Trophoblast cell (in vitro differentiated cells and primary cell): ENCODE results near the gene WNT3.

ENCODE experiments used
- DNase-seq, 2 donors: peaks; one replicate each; pipeline ENCODE4 v3.0.0-alpha.2; 2016
- H2AFZ ChIP-seq: 2 replicates; pipeline ENCODE4 v1.6.1; 2013; ENCODE audit warnings: low read length, moderate library complexity, mild to moderate bottlenecking; ENCODE audit not compliant: insufficient read depth, poor library complexity
- H2AK5ac ChIP-seq: 2 replicates; pipeline ENCODE4 v1.6.1; 2013; ENCODE audit warnings: mild to moderate bottlenecking, low read length
- H2BK120ac ChIP-seq: 2 replicates; pipeline ENCODE4 v1.6.1; 2013; ENCODE audit warnings: low read length, mild to moderate bottlenecking, moderate library complexity; ENCODE audit not compliant: insufficient read depth, poor library complexity
- H2BK12ac ChIP-seq: 2 replicates; pipeline ENCODE4 v1.6.1; 2013; ENCODE audit warnings: mild to moderate bottlenecking, low read length, moderate library complexity
- H2BK5ac ChIP-seq: 2 replicates; pipeline ENCODE4 v1.6.1; 2013; ENCODE audit warnings: low read length, low read depth, moderate library complexity, mild to moderate bottlenecking; ENCODE audit not compliant: poor library complexity
- H3K14ac ChIP-seq: 2 replicates; pipeline ENCODE4 v1.6.1; 2013; ENCODE audit warnings: mild to moderate bottlenecking, low read length
- H3K18ac ChIP-seq: 2 replicates; pipeline ENCODE4 v1.6.1; 2013; ENCODE audit warnings: mild to moderate bottlenecking, low read length
- H3K23ac ChIP-seq: 2 replicates; pipeline ENCODE4 v1.6.1; 2013; ENCODE audit warnings: low read length
- H3K27ac ChIP-seq: 2 replicates; pipeline ENCODE4 v1.5.1; 2013; ENCODE audit warnings: low read depth, mild to moderate bottlenecking, inconsistent platforms, low read length, moderate library complexity
- H3K27me3 ChIP-seq: 2 replicates; pipeline ENCODE4 v1.6.1; 2013; ENCODE audit warnings: inconsistent platforms, mild to moderate bottlenecking, low read length, moderate library complexity; ENCODE audit not compliant: insufficient read depth
- H3K36me3 ChIP-seq, 2 experiments: 1 replicate in 1 of 2; 2 replicates in 1 of 2; pipeline ENCODE4 v1.6.1; 2013; ENCODE audit warnings: low read length in 2 of 2, mild to moderate bottlenecking in 2 of 2, moderate library complexity in 1 of 2; ENCODE audit not compliant: insufficient read depth in 2 of 2, control insufficient read depth in 1 of 2
- H3K4ac ChIP-seq: 2 replicates; pipeline ENCODE4 v1.6.1; 2013; ENCODE audit warnings: low read depth, mild to moderate bottlenecking, low read length, moderate library complexity
- H3K4me1 ChIP-seq, 2 experiments: 1 replicate in 1 of 2; 2 replicates in 1 of 2; pipeline ENCODE4 v1.6.1; 2013; ENCODE audit warnings: low read length in 2 of 2, mild to moderate bottlenecking in 2 of 2, moderate library complexity in 1 of 2; ENCODE audit not compliant: insufficient read depth in 2 of 2, control insufficient read depth in 1 of 2
- H3K4me2 ChIP-seq: 2 replicates; pipeline ENCODE4 v1.6.1; 2013; ENCODE audit warnings: inconsistent platforms, mild to moderate bottlenecking, low read length, moderate library complexity
- H3K4me3 ChIP-seq: 2 replicates; pipeline ENCODE4 v1.5.1; 2013; ENCODE audit warnings: mild to moderate bottlenecking, low read depth, low read length, inconsistent platforms
- H3K79me1 ChIP-seq: one replicate; pipeline ENCODE4 v1.6.1; 2013; ENCODE audit warnings: low read length
- H3K79me2 ChIP-seq: 2 replicates; pipeline ENCODE4 v1.6.1; 2013; ENCODE audit warnings: low read length, mild to moderate bottlenecking; ENCODE audit not compliant: control insufficient read depth, insufficient read depth, poor library complexity
- H3K9ac ChIP-seq: 2 replicates; pipeline ENCODE4 v1.6.1; 2013; ENCODE audit warnings: mild to moderate bottlenecking, low read length
- H3K9me3 ChIP-seq: 2 replicates; pipeline ENCODE4 v1.6.1; 2013; ENCODE audit warnings: low read depth, mild to moderate bottlenecking, control low read depth, inconsistent platforms, low read length; ENCODE audit not compliant: insufficient read depth
- H4K12ac ChIP-seq: 2 replicates; pipeline ENCODE4 v1.6.1; 2013; ENCODE audit warnings: low read depth, mild to moderate bottlenecking, low read length, moderate library complexity
- H4K8ac ChIP-seq: 2 replicates; pipeline ENCODE4 v1.6.1; 2013; ENCODE audit warnings: low read depth, mild to moderate bottlenecking, low read length, moderate library complexity
- H4K91ac ChIP-seq: one replicate; pipeline ENCODE4 v1.6.1; 2013; ENCODE audit warnings: low read depth, mild to moderate bottlenecking, low read length, moderate library complexity
- WGBS: extraction: QIAGEN DNeasy Blood & Tissue Kit; methylation state at CpG from one replicate; pipeline ENCODE4 v1.1.7; 2013; ENCODE audit warnings: missing lambda C conversion rate; ENCODE audit not compliant: insufficient read length, insufficient coverage; ENCODE audit errors: extremely low coverage; 5-methylcytosine and 5-hydroxymethylcytosine counted together

The WNT3 gene

DNA sequence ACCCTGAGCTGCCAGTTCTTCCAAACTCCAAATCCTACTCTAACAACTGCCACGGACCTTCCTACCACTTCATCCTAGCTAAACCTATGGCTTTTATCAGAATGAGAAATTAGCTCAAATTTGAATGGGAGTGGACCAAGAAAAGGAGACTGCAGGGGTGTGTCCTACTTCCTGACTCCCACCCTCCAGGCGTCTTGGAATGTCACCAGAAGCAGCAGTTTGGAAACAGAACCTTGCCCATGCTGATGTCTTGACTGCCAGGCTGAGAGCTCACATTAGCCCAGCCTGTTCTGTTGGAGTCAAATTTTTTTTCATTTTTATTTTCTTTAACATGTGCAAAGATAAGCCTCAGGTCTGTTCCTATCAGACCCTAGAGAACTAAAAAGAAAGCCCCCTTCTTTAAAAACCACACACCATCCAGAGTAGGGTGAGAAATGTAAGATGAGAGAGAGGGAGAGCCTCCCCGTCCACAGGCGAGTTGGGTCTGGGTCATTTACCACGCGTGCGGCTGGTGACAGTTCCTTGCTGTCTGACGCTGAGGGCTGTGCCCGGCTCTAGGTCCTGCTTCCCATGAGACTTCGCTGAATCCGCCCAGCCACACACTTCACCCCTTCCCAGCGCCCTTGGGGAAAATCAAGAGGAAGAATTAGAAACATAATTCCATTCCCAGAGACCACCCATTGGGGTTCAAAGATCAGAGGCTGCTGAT, 54.3 kb downstream of the WNT3 start:
- H4K12ac ChIP-seq, result no peak overlapping the region
- H3K4me2 ChIP-seq, result no peak overlapping the region
- H2AK5ac ChIP-seq, result no peak overlapping the region
- H3K4me1 ChIP-seq, result peaks cover 0 to 8% of the 10 kb centered on the region in 2 experiments
- no peak overlapping the region for H3K4me3 ChIP-seq
- H3K23ac ChIP-seq, result no peak overlapping the region
- H3K27me3 ChIP-seq, result no peaks in the 10 kb centered on the region
- no peak overlapping the region for H2AFZ ChIP-seq
- H2BK12ac ChIP-seq, result no peak overlapping the region
- no peak for DNase-seq
- H4K8ac ChIP-seq, result no peak overlapping the region
- no peak overlapping the region for H2BK5ac ChIP-seq
- peaks cover 2% of the 10 kb centered on the region for H3K9me3 ChIP-seq
- H3K36me3 ChIP-seq, result peaks cover 4 to 5% of the 10 kb centered on the region in 2 experiments
- H3K14ac ChIP-seq, result no peak overlapping the region
- H3K79me1 ChIP-seq, result no peaks in the 10 kb centered on the region
- H3K27ac ChIP-seq, result no peak overlapping the region
- H4K91ac ChIP-seq, result no peak overlapping the region
- WGBS, result no CpG with 5 or more reads among the region's 12 CpGs
- no peak overlapping the region for H3K9ac ChIP-seq
- no peak overlapping the region for H3K4ac ChIP-seq
- no peak overlapping the region for H2BK120ac ChIP-seq
- no peaks in the 10 kb centered on the region for H3K79me2 ChIP-seq
- no peak overlapping the region for H3K18ac ChIP-seq

DNA sequence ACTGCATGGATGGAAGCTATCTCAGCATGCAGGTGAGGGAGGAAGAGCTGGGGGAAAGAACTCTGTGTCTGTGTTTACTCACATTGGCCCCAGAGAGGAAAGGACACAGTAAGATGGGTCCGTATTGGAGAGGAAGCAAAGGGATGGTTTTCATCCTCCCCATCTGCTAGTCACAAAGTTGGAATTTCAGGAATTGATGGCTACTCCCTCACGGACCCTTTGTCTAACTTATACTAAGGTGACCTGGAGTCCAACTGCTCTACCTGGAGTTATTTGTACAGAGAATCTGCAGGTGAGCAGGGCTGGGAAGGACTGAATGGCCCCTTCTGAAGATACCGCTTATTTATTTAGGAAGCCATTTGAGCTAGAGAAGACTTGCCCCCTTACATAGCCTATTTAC, 55.1 kb downstream of the WNT3 start:
- no peak overlapping the region for H4K12ac ChIP-seq
- no peak overlapping the region for H3K4me3 ChIP-seq
- no peak overlapping the region for H2BK5ac ChIP-seq
- no peak overlapping the region for H3K27ac ChIP-seq
- H3K79me2 ChIP-seq, result no peaks in the 10 kb centered on the region
- DNase-seq, result no peak
- peaks cover 0 to 8% of the 10 kb centered on the region in 2 experiments for H3K4me1 ChIP-seq
- no peak overlapping the region for H4K8ac ChIP-seq
- no peak overlapping the region for H3K23ac ChIP-seq
- no peaks in the 10 kb centered on the region for H3K9me3 ChIP-seq
- no peak overlapping the region for H3K14ac ChIP-seq
- H3K4ac ChIP-seq, result no peak overlapping the region
- H3K18ac ChIP-seq, result no peak overlapping the region
- H3K9ac ChIP-seq, result no peak overlapping the region
- no peak overlapping the region for H4K91ac ChIP-seq
- no peak overlapping the region for H2BK12ac ChIP-seq
- H3K79me1 ChIP-seq, result no peaks in the 10 kb centered on the region
- peaks cover 3 to 4% of the 10 kb centered on the region in 2 experiments for H3K36me3 ChIP-seq
- H2BK120ac ChIP-seq, result no peak overlapping the region
- H2AFZ ChIP-seq, result no peak overlapping the region
- no peaks in the 10 kb centered on the region for H3K27me3 ChIP-seq
- H3K4me2 ChIP-seq, result no peak overlapping the region
- no peak overlapping the region for H2AK5ac ChIP-seq
- WGBS, result no CpG with 5 or more reads among the region's 3 CpGs

DNA sequence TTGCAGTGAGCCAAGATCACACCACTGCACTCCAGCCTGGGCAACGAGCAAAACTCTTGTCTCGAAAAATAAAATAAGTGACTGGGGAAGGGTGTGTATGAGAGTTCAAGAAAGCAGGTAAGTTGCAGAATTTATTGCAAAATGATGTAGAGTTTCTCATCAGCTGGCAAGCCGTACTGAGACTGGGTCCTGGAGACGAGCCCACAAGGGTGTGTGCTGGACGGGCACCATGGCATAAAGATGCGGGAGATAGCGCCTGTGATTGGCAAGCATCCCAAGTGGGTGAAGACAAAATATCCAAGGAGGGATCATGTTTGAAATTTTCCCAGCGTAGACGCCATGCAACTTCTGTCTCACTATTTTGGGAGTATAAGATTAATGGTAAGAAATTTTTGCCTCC, 59.4 kb downstream of the WNT3 start:
- H2BK120ac ChIP-seq, result no peak overlapping the region
- H3K27me3 ChIP-seq, result no peaks in the 10 kb centered on the region
- H4K91ac ChIP-seq, result no peak overlapping the region
- no peak overlapping the region for H2AFZ ChIP-seq
- H2AK5ac ChIP-seq, result no peak overlapping the region
- H3K9me3 ChIP-seq, result no peaks in the 10 kb centered on the region
- H3K79me1 ChIP-seq, result no peaks in the 10 kb centered on the region
- no peak overlapping the region for H3K9ac ChIP-seq
- no peak overlapping the region for H3K18ac ChIP-seq
- H3K27ac ChIP-seq, result no peak overlapping the region
- DNase-seq, result no peak
- no peak overlapping the region for H3K4me3 ChIP-seq
- H3K36me3 ChIP-seq, result peaks cover 2 to 13% of the 10 kb centered on the region in 2 experiments
- no peak overlapping the region for H3K4me2 ChIP-seq
- no peaks in the 10 kb centered on the region for H3K79me2 ChIP-seq
- H3K4me1 ChIP-seq, result peaks cover 0 to 2% of the 10 kb centered on the region in 2 experiments
- H2BK5ac ChIP-seq, result no peak overlapping the region
- H4K8ac ChIP-seq, result no peak overlapping the region
- H3K14ac ChIP-seq, result no peak overlapping the region
- no peak overlapping the region for H3K23ac ChIP-seq
- no CpG with 5 or more reads among the region's 9 CpGs for WGBS
- H4K12ac ChIP-seq, result no peak overlapping the region
- H3K4ac ChIP-seq, result no peak overlapping the region
- no peak overlapping the region for H2BK12ac ChIP-seq

DNA sequence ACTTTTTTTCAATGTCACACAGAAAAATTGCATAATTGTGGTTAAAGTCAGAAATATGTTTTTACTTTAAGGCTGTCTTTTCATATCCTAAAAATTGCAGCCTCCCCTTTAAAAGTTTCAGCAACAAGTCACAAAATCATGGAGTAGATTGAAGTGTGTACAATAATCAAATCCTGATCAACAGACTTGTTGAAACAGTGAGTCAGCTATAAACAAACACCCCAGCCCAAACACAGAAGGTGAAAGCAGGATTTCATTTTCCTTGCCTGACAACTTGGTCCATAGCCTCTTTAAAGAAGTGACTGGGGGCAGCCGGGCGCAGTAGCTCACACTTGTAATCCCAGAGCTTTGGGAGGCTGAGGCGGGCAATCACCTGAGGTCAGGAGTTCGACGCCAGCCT, 59.9 kb downstream of the WNT3 start:
- H3K4ac ChIP-seq, result no peak overlapping the region
- no peaks in the 10 kb centered on the region for H3K27me3 ChIP-seq
- H2BK120ac ChIP-seq, result no peak overlapping the region
- no CpG with 5 or more reads among the region's 5 CpGs for WGBS
- H2BK12ac ChIP-seq, result no peak overlapping the region
- no peak overlapping the region for H3K14ac ChIP-seq
- no peak overlapping the region for H3K23ac ChIP-seq
- no peak overlapping the region for H4K8ac ChIP-seq
- no peak overlapping the region for H3K4me2 ChIP-seq
- H3K4me3 ChIP-seq, result no peak overlapping the region
- no peak overlapping the region for H2BK5ac ChIP-seq
- no peak overlapping the region for H4K91ac ChIP-seq
- no peak overlapping the region for H2AK5ac ChIP-seq
- H3K79me2 ChIP-seq, result no peaks in the 10 kb centered on the region
- no peak overlapping the region for H3K9ac ChIP-seq
- no peaks in the 10 kb centered on the region for H3K79me1 ChIP-seq
- H3K4me1 ChIP-seq, result peaks cover 0 to 2% of the 10 kb centered on the region in 2 experiments
- H3K9me3 ChIP-seq, result no peaks in the 10 kb centered on the region
- no peak overlapping the region for H4K12ac ChIP-seq
- DNase-seq, result no peak
- no peak overlapping the region for H3K18ac ChIP-seq
- H3K36me3 ChIP-seq, result peaks cover 2 to 13% of the 10 kb centered on the region in 2 experiments
- H3K27ac ChIP-seq, result no peak overlapping the region
- no peak overlapping the region for H2AFZ ChIP-seq
